Body of pancreas (tissue), 4 donors: ENCODE results near the gene PRR16.

Experiments used
- POLR2A ChIP-seq, 3 donors: fragments of 450-650 bp; IDR thresholded peaks; one replicate each; pipeline ENCODE4 v1.6.1; 2016; ENCODE audit warnings: antibody characterized with exemption in 3 of 3, mild to moderate bottlenecking in 2 of 3
- TF ChIP-seq, protein P1 (sequence below), 7 experiments: fragments of 450-650 bp in 4 of 7; fragments of 200-600 bp in 3 of 7; sonication (generic) in 3 of 7; IDR thresholded peaks; one replicate each; pipeline ENCODE4 v1.5.1; 2016 to 2019; ENCODE audit warnings: antibody characterized with exemption in 7 of 7

DNA sequence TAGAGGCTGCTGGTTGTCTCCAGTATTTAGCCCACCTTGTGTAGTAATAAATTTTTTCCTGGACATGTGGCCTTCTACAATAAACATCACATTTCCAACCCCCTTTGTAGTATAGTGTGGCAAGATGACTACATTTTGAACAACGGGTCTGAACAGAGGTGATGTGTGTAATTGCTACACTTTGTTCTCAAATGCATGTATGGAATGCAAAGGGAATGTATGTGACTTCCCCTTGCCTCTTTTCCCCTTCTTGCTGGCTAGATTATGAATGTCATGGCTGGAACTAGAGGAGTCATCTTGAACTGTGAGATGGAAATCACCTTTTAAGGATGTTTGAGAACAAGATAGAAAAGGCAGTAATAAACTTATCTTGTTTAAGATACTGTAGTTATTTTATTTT, 54.5 kb downstream of the PRR16 start:
- TF ChIP-seq, protein P1, sequence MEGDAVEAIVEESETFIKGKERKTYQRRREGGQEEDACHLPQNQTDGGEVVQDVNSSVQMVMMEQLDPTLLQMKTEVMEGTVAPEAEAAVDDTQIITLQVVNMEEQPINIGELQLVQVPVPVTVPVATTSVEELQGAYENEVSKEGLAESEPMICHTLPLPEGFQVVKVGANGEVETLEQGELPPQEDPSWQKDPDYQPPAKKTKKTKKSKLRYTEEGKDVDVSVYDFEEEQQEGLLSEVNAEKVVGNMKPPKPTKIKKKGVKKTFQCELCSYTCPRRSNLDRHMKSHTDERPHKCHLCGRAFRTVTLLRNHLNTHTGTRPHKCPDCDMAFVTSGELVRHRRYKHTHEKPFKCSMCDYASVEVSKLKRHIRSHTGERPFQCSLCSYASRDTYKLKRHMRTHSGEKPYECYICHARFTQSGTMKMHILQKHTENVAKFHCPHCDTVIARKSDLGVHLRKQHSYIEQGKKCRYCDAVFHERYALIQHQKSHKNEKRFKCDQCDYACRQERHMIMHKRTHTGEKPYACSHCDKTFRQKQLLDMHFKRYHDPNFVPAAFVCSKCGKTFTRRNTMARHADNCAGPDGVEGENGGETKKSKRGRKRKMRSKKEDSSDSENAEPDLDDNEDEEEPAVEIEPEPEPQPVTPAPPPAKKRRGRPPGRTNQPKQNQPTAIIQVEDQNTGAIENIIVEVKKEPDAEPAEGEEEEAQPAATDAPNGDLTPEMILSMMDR (IDR thresholded peaks at IDR 0.05): no peak
- TF ChIP-seq POLR2A (IDR thresholded peaks at IDR 0.05): no peak
